Ishikawa (cell line): Measurements from ENCODE around the gene SH3GL1.
A peak's percentile ranks its signal among the peaks of the same experiment; 100 is the strongest.

Experiments
- CEBPB ChIP-seq: IDR thresholded peaks from 2 replicates; pipeline ENCODE4 v1.6.1; 2012
- CREB1 ChIP-seq: IDR thresholded peaks from 2 replicates; pipeline ENCODE4 v1.6.1; 2012; ENCODE audit warnings: low read depth
- EGR1 ChIP-seq: IDR thresholded peaks from 2 replicates; pipeline ENCODE4 v1.6.1; 2012
- EP300 ChIP-seq: IDR thresholded peaks from 2 replicates; pipeline ENCODE4 v1.6.1; 2012; ENCODE audit warnings: borderline replicate concordance
- FOXM1 ChIP-seq: IDR thresholded peaks from 2 replicates; pipeline ENCODE4 v1.6.1; 2012; ENCODE audit warnings: low read depth, borderline replicate concordance
- MAX ChIP-seq: IDR thresholded peaks from 2 replicates; pipeline ENCODE4 v1.6.1; 2012
- NFIC ChIP-seq: IDR thresholded peaks from 2 replicates; pipeline ENCODE4 v1.6.1; 2012
- RAD21 ChIP-seq: IDR thresholded peaks from 2 replicates; pipeline ENCODE4 v1.6.1; 2012; ENCODE audit warnings: low read depth
- REST ChIP-seq: IDR thresholded peaks from 2 replicates; pipeline ENCODE4 v1.6.1; 2012; ENCODE audit warnings: low read depth, mild to moderate bottlenecking
- TAF1 ChIP-seq: IDR thresholded peaks from 2 replicates; pipeline ENCODE4 v1.6.1; 2012; ENCODE audit warnings: low read depth, mild to moderate bottlenecking
- TCF12 ChIP-seq: IDR thresholded peaks from 2 replicates; pipeline ENCODE4 v1.6.1; 2012; ENCODE audit warnings: low read depth
- TEAD4 ChIP-seq: IDR thresholded peaks from 2 replicates; pipeline ENCODE4 v1.6.1; 2012
- USF1 ChIP-seq: IDR thresholded peaks from 2 replicates; pipeline ENCODE4 v1.6.1; 2012
- YY1 ChIP-seq: IDR thresholded peaks from 2 replicates; pipeline ENCODE4 v1.6.1; 2012; ENCODE audit warnings: low read depth
- ZBTB7A ChIP-seq: IDR thresholded peaks from 2 replicates; pipeline ENCODE4 v1.6.1; 2012; ENCODE audit warnings: low read depth

Gene SH3GL1

GRCh38 chr19:4327877-4328242 is 72.5 kb downstream of the SH3GL1 start:
- TF ChIP-seq TAF1 (no peak), TCF12 (no peak), NFIC (0 out of 2 replicates have a peak, but pooled peaks have one; percentile 5), CREB1 (no peak)

GRCh38 chr19:4327252-4327876 is 73.0 kb downstream of the SH3GL1 start:
- TF ChIP-seq FOXM1, result no peak
- no peak for TF ChIP-seq TEAD4
- peak; percentile 66; the same call in 1 of the 2 replicates for TF ChIP-seq ZBTB7A
- TF ChIP-seq EP300, result no peak
- TF ChIP-seq YY1, result no peak
- no peak for TF ChIP-seq CREB1
- no peak for TF ChIP-seq REST
- TF ChIP-seq NFIC, result peak; percentile 52; the same call in 1 of the 2 replicates
- 0 out of 2 replicates have a peak, but pooled peaks have one; percentile 11 for TF ChIP-seq TCF12
- TF ChIP-seq TAF1, result 0 out of 2 replicates have a peak, but pooled peaks have one; percentile 41
- no peak for TF ChIP-seq RAD21
- TF ChIP-seq MAX, result peak; percentile 97
- peak; percentile 78 for TF ChIP-seq USF1
- no peak for TF ChIP-seq EGR1
- 0 out of 2 replicates have a peak, but pooled peaks have one; percentile 4 for TF ChIP-seq CEBPB

GRCh38 chr19:4326837-4327251 is 73.5 kb downstream of the SH3GL1 start:
- TF ChIP-seq TAF1 (no peak), TCF12 (no peak), ZBTB7A (no peak)

- TF ChIP-seq EP300, result no peak
- no peak for TF ChIP-seq YY1
- no peak for TF ChIP-seq RAD21
- no peak for TF ChIP-seq TEAD4
- TF ChIP-seq REST, result no peak
- TF ChIP-seq MAX, result no peak
- TF ChIP-seq CREB1, result no peak
- no peak for TF ChIP-seq TCF12
These were observed 74.0 kb downstream of the SH3GL1 start for GRCh38 chr19:4326215-4326836.

- TF ChIP-seq YY1 (no peak), EP300 (no peak), TEAD4 (no peak), CREB1 (no peak), ZBTB7A (no peak), CEBPB (no peak), TAF1 (no peak), MAX (no peak), RAD21 (no peak), USF1 (no peak), TCF12 (no peak), FOXM1 (no peak), NFIC (no peak), REST (no peak), EGR1 (no peak)
These were observed 76.1 kb downstream of the SH3GL1 start for GRCh38 chr19:4324228-4324627.
